Activated CD8-positive, alpha-beta memory T cell treated with anti-CD3 and anti-CD28 coated beads for 4 hours (primary cell): ENCODE data around the gene NPTX2.

ENCODE experiments used
- DNase-seq, 2 donors: peaks; one replicate each; pipeline ENCODE4 v3.0.0-alpha.2; 2020; ENCODE audit warnings: low read depth in 2 of 2

Gene NPTX2

DNA sequence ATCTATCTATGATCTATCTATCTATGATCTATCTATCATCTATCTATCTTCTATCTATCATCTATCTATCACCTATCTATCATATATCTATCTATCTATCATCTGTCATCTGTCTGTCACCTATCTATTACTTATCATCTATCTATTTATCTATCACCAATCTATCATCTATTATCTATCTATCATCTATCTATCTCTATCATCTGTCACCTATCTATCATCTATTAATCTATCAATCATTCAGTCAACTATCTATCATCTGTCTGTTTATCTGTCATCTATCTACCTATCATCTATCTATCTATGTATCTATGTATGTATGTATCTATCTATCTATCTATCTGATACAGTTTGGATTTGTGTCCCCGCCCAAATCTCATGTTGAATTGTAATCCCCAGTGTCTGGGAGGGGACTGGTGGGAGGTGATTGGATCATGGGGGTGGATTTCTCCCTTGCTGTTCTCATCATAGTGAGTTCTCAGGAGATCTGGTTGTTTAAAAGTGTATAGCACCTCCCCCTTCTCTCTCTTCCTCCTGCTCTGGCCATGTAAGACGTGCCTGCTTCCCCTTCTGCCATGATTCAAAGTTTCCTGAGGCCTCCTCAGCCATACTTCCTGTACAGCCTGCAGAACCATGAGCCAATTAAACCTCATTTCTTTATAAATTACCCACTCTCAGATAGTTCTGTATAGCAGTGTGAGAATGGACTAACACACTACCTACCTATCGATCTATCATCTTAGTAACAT lies 37.6 kb downstream of the NPTX2 start:
- no peak for DNase-seq

DNA sequence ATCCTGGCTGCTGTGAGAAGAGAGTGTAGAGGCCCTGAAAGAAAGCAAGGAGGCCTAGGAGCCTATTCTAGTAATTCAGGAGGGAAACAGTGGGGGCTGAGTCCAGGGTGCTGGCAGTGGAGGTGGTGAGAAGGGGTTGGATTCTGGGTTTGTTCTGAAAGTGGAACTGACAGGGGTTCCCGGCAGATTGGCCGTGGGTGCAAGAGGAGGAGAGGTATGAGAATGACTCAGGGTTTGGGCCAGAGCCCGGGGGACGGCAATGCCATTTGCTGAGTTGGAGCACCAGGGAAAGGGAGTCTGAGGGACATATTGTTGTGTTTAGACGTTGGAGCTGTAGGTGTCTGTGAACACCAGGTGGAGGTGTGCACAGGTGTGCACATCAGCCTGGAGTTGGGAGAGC lies 38.5 kb downstream of the NPTX2 start:
- DNase-seq: no peak

DNA sequence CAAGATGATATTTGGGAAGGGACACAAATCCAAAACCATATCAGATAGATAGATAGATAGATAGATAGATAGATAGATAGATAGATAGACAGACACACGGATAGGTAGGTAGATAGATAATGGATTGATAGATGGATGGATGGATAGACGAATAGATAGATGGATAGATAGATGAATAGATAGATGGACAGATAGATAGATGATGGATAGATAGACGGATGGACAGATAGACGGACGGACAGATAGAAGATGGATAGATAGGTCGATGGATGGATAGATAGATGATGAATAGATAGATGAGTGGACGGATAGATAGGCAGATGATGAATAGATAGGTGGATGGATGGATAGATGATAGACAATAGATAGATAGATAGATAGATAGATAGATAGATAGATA lies 39.8 kb downstream of the NPTX2 start:
- no peak for DNase-seq

DNA sequence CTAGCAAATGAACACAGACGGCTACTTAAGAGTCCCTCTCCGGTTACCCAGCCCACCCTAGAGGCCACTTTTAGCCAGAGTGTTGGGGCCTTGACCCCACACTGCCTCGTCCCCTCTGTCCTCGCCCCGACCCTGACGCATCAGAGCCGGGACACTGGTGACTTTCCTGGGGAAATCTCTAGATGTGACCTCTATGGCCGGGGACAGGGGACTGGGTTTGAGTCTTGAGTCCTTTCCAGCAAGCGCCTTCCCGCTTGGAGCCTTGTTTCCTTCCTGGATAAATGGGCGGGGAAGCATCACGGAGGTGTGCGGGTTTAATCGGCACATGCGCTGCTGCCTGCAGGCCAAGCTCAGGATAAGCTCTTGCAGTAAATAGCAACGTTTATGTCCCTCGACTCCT lies 40.7 kb downstream of the NPTX2 start:
- no peak for DNase-seq

DNA sequence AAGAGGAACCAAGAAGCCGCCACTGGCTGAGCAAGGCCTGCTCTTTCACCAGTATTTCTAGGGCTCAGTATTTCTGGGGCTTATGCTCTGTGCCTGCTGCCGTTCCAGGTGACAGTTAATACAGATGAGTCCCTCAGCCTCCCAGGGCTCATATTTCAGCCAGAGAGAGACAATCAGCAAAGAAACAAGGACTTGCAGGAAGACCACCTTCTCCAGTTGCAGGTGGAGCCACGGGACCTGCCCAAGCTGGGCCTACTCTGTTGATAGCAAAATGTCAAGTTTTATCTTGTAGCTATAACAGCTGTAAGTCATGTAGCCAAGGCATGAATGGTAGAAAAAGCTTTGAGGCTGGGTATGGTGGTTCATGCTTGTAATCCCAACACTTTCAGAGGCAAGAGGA lies 42.7 kb downstream of the NPTX2 start:
- DNase-seq: no peak

DNA sequence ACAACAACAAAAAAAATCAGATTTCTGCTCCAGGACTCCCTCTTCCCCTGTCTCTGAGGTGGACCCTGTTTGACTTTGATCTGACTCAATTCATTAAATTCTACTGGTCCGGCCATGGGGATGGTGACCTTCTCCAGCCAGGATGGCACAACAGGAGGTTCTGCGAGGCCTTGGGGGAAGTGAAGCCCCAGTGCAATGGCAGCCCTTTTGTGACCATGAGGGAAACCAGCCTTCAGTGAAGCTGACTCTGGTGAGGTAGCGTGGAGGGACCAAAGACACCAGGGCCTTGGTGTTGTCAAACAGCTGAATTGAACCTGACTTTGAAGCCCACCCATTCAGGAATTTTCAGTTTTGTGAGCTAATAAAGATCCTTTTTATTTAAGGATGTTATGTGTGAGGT lies 44.5 kb downstream of the NPTX2 start:
- DNase-seq: no peak

DNA sequence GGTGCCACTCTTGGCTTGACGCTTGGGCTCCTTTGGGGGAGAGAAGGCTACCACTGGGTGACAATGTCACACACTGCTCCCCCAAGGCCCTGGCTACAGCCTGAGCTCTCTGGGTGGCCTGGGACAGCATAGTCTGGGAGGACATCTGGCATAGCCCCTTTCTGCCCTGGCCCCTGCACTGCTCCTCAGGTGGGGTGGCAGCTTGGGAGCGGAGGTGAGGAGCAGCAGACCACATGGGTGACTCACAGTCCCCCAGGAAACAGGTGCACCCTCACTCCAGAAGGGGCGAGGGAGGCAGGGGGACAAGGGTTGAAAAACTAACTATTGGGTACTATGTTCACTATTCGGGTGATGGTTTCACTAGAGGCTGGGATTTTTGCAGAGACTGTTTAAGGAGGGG lies 45.2 kb downstream of the NPTX2 start:
- no peak for DNase-seq

DNA sequence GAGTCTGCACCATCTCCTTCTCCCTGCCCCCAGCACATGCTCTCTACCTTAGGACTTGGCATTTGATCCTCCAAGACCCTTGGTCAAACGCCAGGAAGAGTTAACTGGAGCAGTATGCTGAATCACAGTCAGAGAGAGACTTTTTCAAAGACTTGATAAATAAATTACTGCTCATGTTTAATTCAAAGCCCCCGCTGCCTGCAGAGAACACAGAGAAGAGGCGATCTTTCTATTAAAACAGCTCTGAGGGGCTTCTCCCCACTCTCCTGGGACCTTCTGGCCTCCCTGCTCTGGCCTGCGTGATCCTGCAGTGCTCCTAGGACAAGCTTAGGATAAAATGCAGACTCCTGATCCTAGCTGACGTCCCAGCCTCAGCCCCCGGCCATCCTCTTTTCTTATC lies 47.8 kb downstream of the NPTX2 start:
- no peak for DNase-seq

DNA sequence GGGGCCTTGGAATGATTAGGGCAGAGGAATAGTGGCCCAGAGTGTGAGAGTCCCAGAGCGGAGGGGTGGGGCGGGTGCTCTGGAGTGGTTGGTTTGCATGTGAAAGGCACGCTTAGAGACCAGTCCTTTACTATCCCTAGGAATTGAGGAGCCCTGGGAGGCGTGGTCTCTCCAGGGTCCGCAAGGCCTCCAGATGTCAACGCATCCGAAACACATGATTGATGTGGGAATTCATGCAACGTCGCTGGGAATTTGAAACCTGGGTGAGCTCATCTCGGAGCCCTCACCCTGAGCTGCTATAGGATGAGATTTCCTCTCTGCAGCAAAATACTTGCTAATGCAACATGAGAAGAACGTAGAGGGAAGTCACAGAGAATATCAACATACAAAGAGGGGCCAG lies 51.2 kb downstream of the NPTX2 start:
- DNase-seq: no peak

DNA sequence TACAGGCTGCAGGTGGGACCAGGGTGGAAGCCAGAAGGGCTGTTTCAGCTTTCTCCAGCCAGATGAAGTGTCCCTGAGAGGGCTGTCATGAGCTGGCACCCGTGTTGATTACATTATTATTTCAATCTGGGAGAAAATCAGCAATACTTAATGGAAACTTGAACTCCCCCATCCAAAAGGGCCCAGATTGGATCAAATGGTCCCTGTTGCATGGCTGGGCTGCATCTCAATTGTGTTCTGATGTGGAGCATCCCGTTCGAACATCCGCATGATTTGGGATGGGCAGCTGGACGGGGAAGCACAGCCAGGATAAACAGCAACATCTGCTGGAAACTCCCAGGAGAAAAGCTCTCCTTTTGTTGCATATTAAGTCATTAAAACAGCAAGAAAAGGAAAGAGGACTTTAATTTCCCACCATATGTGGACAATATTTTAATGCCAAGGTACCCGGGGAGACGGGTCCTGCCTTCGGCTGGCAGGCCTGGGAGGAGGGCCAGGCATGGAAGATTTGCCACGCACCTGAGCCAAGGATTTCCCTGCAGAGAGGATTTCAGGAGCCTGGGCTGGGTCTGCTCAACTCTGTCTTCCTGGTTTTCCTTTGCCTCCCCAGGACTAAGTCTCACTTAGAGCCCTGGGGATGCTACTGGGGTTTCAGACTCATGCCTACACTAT lies 52.4 kb downstream of the NPTX2 start:
- DNase-seq: no peak

DNA sequence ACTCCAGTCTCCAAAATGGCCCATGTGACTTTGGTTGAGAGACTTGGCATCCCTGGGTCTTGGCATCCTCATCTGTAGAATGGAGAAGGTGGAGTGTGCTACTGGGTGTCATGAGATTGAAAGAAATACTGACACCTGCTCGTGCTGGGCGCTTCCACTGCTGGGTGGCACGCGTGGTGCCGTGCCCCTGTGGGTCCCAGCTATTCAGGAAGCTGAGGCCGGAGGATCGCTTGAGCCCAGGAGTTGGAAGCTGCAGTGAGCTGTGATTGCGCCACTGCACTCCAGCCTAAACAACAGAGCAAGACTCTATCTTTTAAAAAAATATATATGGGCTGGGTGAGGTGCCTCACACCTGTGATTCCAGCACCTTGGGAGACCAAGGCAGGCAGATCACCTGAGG lies 53.1 kb downstream of the NPTX2 start:
- DNase-seq: no peak

DNA sequence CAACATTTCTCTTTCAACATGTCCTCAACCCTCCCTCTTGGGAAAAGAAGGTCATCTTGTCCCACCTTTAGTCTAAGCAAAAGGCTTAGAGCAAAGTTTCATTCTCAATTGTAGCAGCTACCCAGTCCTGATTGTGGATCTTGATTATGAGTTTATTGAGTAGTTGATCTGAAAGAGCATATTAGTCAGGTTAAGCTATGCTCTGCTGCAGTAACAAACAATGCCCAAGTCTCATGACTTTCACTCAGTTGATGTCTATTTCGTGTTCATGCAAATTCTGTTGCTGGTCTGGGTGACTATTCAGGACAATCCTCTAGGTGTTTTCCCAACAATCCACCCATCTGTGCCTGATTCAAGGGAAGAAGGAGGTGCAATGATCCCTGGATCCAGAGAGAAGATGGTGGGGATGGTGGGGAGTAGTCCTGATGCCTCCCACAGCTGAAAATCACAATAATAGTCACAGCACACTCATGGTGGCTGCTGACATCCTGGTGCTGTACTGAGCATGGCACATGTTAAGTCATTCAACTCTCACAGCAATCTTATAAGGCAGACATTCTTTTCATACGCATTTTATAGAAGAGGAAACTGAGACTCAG lies 54.7 kb downstream of the NPTX2 start:
- no peak for DNase-seq

DNA sequence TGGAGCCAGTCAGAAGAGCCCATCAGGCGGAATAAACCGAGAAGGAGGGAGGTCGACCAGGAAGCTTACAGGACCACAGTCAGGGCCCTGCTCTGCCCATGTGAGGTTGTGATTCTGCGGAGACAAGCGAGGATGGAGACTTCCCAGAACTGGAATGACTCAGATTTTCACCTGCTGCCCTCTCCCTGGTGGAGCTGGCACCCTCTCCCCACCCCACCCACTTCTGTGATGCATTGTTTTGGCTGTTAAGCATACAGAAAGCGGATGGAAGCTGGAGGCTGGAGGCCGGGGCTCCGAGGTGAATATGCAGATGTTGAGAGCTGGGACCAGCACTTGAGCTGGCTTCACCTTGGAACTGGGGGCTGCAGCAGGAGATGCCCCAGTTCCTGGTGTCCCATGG lies 57.4 kb downstream of the NPTX2 start:
- no peak for DNase-seq

DNA sequence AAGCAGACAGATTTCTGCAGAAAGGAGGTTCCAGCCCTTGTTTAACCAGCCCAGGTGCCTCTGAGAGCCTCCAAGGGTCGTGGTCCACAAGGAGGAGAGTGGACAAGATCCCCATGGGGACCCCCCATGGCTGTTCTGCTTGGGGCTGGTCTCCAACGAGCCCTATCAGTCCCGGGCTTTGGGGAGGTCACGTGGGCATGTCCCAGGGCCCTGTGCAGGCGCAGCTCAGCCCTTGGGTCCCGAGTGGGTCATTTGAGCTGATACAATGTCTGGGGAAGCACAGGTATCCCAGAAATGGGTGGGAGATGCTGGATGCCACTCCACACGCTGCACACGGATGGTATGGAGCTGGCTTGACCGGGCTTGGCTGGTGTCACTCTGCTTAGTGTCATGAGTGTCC lies 57.8 kb downstream of the NPTX2 start:
- DNase-seq: no peak

DNA sequence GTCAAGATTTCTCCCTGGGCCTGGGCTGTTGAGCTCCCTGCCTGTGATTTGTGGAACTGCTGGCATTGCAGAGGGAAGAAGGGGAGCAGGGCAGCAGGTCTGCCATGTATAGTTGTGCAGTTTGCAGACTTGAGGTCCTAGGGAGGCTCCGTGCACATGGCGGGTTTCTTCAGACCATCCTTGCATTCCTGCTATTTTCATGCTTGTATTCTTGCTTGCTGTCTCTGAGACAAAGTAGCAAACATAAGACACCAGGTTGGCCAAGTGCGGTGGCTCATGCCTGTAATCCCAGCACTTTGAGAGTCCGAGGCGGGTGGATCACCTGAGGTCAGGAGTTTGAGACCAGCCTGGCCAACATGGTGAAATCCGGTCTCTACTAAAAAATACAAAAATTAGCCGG lies 61.1 kb downstream of the NPTX2 start:
- DNase-seq: no peak
